ENCODE measurements around the gene STK39.

The STK39 gene

GRCh38 chr2:168241746-168242145 is 5.6 kb downstream of the STK39 start:
- no peak for DNase-seq

- DNase-seq, result no peak
Measured at GRCh38 chr2:168241208-168241607, 6.2 kb downstream of the STK39 start.

DNA sequence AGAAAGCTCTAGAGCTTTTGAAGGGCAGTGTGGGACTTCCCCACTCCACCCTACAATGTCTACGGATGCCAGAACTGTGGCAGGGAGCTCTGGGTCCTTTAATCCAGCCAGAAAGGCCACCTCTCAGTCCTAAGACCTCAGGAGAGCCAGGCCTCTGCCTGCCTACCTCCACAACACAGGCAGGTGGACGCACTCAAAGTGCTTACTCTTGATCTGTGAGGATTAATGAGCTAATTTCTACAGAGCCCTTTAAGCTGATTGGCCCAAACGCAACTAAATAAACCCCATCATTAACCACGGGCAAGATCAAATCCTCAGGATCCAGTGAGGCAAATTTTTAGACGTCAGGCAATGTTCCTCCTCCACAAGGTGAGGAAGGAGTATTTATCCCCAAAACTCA is 8.1 kb downstream of the STK39 start:
- DNase-seq, result no peak

GRCh38 chr2:168237741-168238140 is 9.7 kb downstream of the STK39 start:
- DNase-seq, result no peak

DNA sequence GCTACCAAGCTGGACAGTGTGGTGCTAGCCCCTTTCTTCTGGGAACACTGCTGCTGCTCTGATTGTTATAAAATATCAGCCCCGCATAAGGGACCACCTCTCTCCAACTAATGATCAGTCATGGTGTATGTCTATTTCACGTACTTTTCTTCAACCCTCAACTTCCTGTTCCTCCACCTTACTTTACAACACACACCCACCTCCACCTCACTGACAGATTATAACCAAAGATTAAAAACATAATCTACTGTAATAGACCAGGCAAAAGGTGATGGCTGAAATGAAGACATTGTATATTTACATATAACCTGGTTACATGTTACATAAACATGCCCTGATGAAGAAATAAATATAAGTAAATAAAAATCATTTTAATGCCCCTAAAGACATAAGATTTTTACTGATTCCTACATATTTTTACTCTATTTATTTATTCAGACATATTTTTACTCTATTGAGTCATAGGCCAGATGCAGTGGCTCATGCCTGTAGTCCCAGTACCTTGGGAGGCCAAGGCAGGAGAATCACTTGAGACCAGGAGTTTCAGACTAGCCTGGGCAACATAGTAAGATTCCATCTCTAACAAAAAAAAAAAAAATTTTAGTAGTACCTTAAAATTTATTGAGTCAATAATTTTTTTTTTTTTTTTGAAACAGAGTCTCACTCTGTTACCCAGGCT is 12.8 kb downstream of the STK39 start:
- no peak for DNase-seq

GRCh38 chr2:168233726-168234406 is 13.5 kb downstream of the STK39 start:
- DNase-seq, result no peak

GRCh38 chr2:168233166-168233565 is 14.2 kb downstream of the STK39 start:
- no peak for DNase-seq

- no peak for DNase-seq
Measured at GRCh38 chr2:168231609-168232241, 15.7 kb downstream of the STK39 start.

GRCh38 chr2:168230389-168230788 is 17.0 kb downstream of the STK39 start:
- DNase-seq, result no peak

- no peak for DNase-seq
Measured at GRCh38 chr2:168224346-168224745, 23.0 kb downstream of the STK39 start.

- no peak for DNase-seq
Measured at GRCh38 chr2:168222088-168222487, 25.3 kb downstream of the STK39 start.

- no peak for DNase-seq
Measured at GRCh38 chr2:168220965-168221819, 26.2 kb downstream of the STK39 start.

GRCh38 chr2:168217920-168218319 is 29.5 kb downstream of the STK39 start:
- no peak for DNase-seq

GRCh38 chr2:168216351-168217005 is 30.9 kb downstream of the STK39 start:
- DNase-seq, result no peak

- no peak for DNase-seq
Measured at GRCh38 chr2:168215813-168216212, 31.6 kb downstream of the STK39 start.

GRCh38 chr2:168212866-168213265 is 34.5 kb downstream of the STK39 start:
- no peak for DNase-seq

GRCh38 chr2:168212167-168212566 is 35.2 kb downstream of the STK39 start:
- no peak for DNase-seq

- no peak for DNase-seq
Measured at GRCh38 chr2:168211664-168212163, 35.7 kb downstream of the STK39 start.

- no peak for DNase-seq
Measured at GRCh38 chr2:168210895-168211570, 36.4 kb downstream of the STK39 start.

DNA sequence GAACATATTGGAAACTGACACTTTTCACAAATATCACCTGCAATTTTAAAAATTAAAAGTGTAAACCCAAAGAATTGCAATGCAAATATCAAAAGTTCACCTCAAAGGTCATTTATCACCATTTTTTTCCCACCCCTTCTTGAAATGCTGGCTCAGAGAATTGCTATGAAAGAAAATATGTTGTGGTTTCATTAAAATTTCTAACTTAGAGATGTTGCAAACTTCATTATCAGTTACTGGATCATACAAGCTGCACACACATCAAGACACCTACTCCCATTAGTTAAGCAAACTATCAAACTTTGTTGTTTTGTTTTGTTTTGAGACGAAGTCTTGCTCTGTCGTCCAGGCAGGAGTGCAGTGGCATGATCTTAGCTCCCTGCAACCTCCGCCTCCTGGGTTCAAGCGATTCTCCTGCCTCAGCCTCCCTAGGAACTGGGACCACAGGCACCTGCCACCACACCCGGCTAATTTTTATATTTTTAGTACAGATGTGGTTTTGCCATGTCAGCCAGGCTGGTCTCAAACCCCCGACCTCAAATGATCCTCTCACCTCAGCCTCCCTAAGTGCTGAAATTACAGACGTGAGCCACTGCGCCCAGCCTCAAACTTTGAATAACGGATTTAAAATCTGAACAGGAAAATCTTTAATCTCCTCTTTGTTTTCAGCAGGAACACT is 37.0 kb downstream of the STK39 start:
- DNase-seq, result peak; percentile 9

- DNase-seq, result no peak
Measured at GRCh38 chr2:168208652-168209051, 38.7 kb downstream of the STK39 start.

Measured in NK-92 treated with Interleukin-12 subunit alpha and Interleukin-12 subunit beta, amount 100 ng/mL, for 24 hours (cell line).